Uterus (tissue), 4 donors: Measurements from ENCODE around the gene ARL13A. TPM values are rescaled to one million over a fixed set of nuclear protein-coding genes. Genes with fewer than 3 reads are reported as not detected.

Experiments used
- DNase-seq, 2 donors: peaks; one replicate each; pipeline ENCODE4 v3.0.0-alpha.2; 2019 to 2020
- H3K27ac ChIP-seq, 2 donors: fragments of 200-600 bp; sonication (generic); 1 replicate in 1 of 2; 2 replicates in 1 of 2; pipeline ENCODE4 v1.5.1; 2016 to 2018
- H3K27me3 ChIP-seq, 2 donors: fragments of 200-600 bp; sonication (generic); one replicate each; pipeline ENCODE4 v1.5.1; 2018 to 2019; ENCODE audit warnings: control low read depth in 1 of 2
- H3K36me3 ChIP-seq, 2 donors: fragments of 200-600 bp; sonication (generic); one replicate each; pipeline ENCODE4 v1.5.1; 2019; ENCODE audit warnings: control low read depth in 1 of 2
- H3K4me1 ChIP-seq, 2 donors: fragments of 200-600 bp; sonication (generic); one replicate each; pipeline ENCODE4 v1.5.1; 2018 to 2019; ENCODE audit warnings: control low read depth in 1 of 2
- H3K4me3 ChIP-seq, 2 donors: fragments of 200-600 bp; sonication (generic); 1 replicate in 1 of 2; 2 replicates in 1 of 2; pipeline ENCODE4 v1.5.1; 2018 to 2019; ENCODE audit warnings: mild to moderate bottlenecking in 1 of 2
- H3K9me3 ChIP-seq, 2 donors: fragments of 200-600 bp; sonication (generic); one replicate each; pipeline ENCODE4 v1.5.1; 2019; ENCODE audit warnings: control low read depth in 1 of 2
- POLR2A ChIP-seq, 2 donors: fragments of 450-650 bp; IDR thresholded peaks; one replicate each; pipeline ENCODE4 v1.6.1; 2016; ENCODE audit warnings: antibody characterized with exemption in 2 of 2, mild to moderate bottlenecking in 1 of 2, moderate library complexity in 1 of 2
- intact Hi-C: fragments of 100-400 bp; cut with DNase I; formaldehyde crosslinking; loops from one replicate; pipeline ENCODE4 v1.15.1; 2023; ENCODE audit warnings: low total_unique reads
- total RNA-seq, 4 donors: library from RNA; depleted of rRNA in 3 of 4; stranded (reverse); fragments of >200 nt in 3 of 4; gene quantifications; one replicate each; pipeline versions ENCODE4 v1.1.0 to v1.2.4, GENCODE V29; 2014 to 2023
- TF ChIP-seq, protein P1 (sequence below), 4 experiments: fragments of 200-600 bp in 2 of 4; fragments of 450-650 bp in 2 of 4; sonication (generic) in 2 of 4; IDR thresholded peaks; one replicate each; pipeline ENCODE4 v1.5.1; 2016 to 2019; ENCODE audit warnings: antibody characterized with exemption in 4 of 4, mild to moderate bottlenecking in 2 of 4, moderate library complexity in 1 of 4
- donor health status: DM: yes; HTN: yes; CAD: no.

ARL13A gene
- total RNA-seq, 4 donors from 2014 or later, result not detected

DNA sequence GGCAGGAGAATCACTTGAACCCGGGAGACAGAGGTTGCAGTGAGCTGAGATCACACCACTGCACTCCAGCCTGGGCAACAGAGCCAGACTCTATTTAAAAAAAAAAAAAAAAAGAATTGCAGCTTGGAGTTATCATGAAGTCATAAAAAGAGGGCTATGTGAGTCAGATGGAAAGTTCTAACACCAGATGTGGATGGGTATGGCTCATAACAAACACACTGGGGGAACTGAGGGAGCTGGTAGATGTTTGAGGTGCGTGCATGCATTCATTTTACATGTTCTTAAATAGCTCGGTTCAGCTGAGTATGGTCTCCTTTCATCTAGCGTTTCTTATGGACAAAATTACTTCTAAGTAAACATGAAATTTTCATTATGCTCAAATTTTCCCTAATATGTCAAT, 70.7 kb downstream of the ARL13A start:
- no peaks in the 10 kb centered on the region for H3K4me1 ChIP-seq
- no peaks in the 10 kb centered on the region for H3K36me3 ChIP-seq
- no peak overlapping the region for H3K27ac ChIP-seq
- H3K9me3 ChIP-seq, result no peaks in the 10 kb centered on the region
- intact Hi-C loops, result no loop called here
- H3K27me3 ChIP-seq, result no peaks in the 10 kb centered on the region
- no peak for DNase-seq
- H3K4me3 ChIP-seq, result no peak overlapping the region
- TF ChIP-seq POLR2A (IDR thresholded peaks at IDR 0.05), result no peak
- TF ChIP-seq, protein P1, sequence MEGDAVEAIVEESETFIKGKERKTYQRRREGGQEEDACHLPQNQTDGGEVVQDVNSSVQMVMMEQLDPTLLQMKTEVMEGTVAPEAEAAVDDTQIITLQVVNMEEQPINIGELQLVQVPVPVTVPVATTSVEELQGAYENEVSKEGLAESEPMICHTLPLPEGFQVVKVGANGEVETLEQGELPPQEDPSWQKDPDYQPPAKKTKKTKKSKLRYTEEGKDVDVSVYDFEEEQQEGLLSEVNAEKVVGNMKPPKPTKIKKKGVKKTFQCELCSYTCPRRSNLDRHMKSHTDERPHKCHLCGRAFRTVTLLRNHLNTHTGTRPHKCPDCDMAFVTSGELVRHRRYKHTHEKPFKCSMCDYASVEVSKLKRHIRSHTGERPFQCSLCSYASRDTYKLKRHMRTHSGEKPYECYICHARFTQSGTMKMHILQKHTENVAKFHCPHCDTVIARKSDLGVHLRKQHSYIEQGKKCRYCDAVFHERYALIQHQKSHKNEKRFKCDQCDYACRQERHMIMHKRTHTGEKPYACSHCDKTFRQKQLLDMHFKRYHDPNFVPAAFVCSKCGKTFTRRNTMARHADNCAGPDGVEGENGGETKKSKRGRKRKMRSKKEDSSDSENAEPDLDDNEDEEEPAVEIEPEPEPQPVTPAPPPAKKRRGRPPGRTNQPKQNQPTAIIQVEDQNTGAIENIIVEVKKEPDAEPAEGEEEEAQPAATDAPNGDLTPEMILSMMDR (IDR thresholded peaks at IDR 0.05), result no peak

Other genes with a start within 250 kb of the ARL13A start
- gene SYTL4, start 237.6 kb upstream of the ARL13A start, total RNA-seq, result 100 to 1,000 TPM in 1 of 4 donors, 10 to 100 TPM in 3; 48.0 to 169 (median 83.8) TPM
- 10 to 100 TPM; 11.1 to 24.8 (median 15.5) TPM for gene CSTF2, start 149.3 kb upstream of the ARL13A start, total RNA-seq
- gene NOX1, start 95.3 kb upstream of the ARL13A start, total RNA-seq, result not detected
- gene XKRX, start 40.8 kb upstream of the ARL13A start, total RNA-seq, result 1 to 10 TPM in 1 of 4 donors, under 1 TPM in 2, not detected in 1; 0.24 to 1.3 (median 0.59) TPM
- gene TRMT2B, start 82.4 kb downstream of the ARL13A start, total RNA-seq, result 10 to 100 TPM; 13.1 to 19.1 (median 16.1) TPM
- gene TMEM35A, start 109.2 kb downstream of the ARL13A start, total RNA-seq, result 1 to 10 TPM in 2 of 4 donors, not detected in 2; 4.0 to 4.7 TPM
- 10 to 100 TPM in 2 of 4 donors, 1 to 10 TPM in 2; 2.7 to 24.7 (median 8.6) TPM for gene CENPI, start 128.5 kb downstream of the ARL13A start, total RNA-seq